Measurements from ENCODE around the gene FGF21.
A peak's percentile ranks its signal among the peaks of the same experiment; 100 is the strongest.

Gene FGF21

DNA sequence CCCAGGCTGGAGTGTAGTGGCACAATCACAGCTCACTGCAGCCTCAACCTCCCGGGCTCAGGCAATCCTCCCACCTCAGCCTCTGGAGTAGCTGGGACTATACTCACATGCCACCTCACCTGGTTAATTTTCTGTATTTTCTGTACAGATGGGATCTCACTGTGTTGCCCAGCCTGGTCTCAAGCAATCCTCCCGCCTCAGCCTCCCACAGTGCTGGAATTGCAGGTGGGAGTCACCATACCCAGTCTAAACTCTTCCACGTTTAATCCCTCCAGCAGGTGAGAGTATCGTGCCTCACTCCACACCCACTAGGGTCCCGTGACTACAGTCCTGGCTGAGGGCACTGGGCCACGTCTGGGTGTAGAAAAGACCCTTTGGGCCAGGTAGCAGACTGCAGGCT is 39.0 kb downstream of the FGF21 start:
- no peak for DNase-seq

DNA sequence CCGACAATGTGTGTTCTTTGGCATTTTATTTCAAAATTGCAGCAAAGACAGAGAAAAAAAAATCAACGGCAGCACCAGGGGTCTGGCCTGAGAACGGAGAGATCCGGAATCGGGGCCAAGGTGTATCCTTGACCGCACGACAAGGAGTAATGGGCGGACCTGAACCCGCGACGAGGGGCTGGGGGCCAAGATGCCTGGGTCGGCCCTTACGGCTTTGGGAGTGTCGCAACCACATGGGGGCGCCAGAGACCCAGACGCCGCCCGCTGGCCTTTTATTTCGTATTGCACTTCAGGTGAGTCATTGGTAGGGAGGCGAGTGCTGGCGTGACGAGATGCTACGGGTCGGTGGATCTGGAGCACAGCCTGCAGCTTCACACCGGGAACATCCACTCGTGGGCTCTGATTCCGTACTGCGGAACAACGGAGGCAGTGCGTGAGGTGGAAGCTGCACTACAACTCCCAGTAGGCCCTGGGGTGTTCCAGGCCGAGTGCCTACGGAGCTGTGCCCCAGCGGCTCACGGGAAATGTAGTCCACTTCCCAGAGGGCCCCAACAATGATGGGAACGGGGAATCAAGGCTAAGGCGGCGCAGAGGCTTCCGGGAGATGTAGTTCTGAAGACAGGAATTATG is 39.8 kb downstream of the FGF21 start:
- DNase-seq, result peak; percentile 62

DNA sequence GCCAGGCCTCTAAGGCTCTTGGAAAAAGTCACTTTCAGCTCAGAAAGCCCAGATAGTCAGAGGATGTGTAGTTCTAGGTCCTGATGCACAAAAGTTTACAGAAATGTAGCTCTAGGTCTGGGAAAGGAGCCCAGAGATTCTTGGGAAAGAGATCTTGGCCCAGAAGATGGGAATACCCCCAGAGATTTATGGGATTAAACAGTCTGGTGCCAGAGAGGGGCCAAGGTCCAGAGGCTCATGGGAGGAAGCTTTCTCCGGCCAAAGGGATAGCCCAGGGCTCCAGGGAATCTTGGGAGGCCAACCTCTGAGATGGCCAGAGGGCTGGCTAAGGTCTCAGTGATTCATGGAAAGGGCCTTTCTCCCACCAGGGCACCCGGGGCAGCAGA is 40.4 kb downstream of the FGF21 start:
- no peak for DNase-seq

DNA sequence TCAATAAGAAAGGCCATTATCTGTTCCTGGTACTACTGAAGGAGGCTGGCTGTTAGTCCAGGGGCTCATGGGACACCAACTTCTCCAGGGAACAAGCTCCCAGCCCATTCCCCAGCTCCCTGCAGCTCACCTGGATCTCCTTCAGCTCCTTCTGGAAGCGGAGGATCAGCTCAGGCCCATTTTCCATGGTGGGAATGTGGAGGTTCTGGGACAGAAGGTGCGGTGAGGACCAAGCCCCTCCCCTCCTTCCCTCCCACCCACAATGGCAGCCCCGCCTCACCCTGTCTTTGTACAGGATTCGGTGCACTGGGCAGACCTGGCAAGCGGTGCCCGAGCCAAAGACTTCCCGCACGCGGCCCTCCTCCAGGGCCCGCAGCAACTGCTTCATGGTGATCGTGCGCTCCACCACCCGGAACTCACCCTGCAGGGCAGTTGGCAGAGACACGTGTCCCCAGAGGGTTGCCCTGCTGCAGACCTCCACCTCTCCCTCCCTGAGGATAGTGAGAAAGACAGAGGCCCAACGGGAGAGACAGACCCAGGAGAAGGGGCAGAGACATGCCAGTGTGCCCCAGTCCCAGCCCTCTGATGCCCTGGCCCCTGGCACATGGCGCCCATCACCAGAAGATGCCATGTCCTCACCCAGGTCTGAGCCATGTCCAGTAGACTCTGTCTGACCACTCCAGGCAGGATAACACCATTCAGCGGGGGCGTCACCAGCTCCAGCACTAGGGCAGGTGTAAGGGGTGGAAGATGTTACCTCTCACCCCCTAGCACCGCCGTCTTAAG is 41.2 kb downstream of the FGF21 start:
- no peak for DNase-seq

DNA sequence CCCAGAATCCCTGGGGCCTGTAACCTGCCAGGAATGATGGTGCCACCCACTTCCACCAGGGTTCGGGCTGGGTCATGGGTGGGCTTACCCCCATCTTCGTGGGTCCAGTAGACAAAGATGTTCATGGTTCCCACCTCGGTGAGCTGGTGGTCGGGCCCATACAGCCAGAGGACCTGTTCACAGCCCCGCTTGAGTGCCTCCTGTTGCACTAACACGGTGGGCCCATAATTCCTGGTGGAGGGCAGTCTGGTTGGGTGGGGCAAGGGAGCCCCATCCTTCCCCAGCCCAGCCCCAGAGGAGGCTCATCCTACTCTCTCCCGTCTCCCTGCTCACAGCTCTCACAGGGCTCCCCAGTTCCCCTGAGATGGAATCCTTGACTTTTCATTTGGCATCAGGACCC is 41.8 kb downstream of the FGF21 start:
- DNase-seq, result no peak

DNA sequence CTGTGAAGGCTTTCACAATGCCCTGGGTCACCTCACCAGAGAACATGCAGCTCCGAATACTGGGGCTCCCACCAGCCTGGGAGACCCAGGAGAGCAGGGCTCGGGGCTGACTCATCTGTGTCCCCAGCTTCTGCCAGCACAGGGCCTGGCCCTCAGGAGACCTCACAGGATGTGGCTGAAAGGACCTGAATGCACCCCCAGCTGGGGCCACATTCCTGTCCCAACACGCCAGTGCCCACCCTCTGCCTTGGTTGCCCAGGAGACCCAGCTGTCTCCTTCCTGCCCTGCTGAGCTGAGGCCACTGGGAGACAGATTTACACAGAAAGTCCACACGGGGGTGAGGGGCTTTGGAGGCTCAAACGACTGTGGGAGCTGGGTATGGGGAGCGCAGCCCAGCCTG is 43.6 kb downstream of the FGF21 start:
- no peak for DNase-seq

DNA sequence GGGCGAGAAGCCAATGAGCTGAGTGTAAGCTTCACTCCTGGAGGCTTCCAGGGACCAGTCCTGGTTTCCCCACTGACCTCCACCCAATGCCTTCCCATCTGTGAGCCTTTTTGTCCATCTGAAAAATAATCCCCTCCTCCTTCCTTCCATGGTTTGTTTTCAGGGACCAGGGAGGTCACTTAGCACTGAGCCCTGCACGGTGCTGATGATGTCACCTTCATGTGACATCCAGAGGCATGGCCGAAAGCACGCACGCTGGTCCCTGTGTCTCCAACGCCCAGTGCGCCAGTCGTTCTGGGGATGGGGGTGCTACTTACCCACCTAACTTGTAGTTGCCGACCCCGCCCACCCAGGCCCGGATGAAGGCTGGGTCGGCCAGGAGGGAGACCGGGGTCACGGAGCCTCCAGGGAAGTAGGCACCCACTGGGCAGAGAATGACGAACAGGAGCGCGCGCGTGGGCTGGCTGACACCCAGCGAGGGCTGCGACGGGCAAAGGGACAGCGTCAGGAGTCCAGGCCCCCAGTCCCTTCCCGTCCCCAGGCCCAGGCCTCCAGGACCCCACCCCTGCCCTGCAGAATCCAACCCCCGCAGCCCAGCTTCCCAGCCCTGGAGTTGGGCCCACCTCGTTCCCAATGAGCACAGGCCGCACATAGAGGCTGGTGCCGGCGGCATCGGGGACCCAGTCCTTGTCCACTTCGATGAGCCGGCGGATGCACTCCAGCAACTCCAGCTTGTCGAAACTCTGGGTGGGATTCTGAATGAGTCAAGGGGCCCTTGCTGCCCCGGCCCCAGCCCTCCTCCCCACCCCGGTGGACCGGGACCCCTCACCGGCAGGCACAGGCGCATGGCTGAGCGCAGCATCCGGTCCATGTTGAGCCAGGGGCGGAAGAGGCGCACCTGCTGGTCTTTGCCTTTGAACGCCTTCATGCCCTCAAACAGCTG is 44.3 kb downstream of the FGF21 start:
- no peak for DNase-seq

DNA sequence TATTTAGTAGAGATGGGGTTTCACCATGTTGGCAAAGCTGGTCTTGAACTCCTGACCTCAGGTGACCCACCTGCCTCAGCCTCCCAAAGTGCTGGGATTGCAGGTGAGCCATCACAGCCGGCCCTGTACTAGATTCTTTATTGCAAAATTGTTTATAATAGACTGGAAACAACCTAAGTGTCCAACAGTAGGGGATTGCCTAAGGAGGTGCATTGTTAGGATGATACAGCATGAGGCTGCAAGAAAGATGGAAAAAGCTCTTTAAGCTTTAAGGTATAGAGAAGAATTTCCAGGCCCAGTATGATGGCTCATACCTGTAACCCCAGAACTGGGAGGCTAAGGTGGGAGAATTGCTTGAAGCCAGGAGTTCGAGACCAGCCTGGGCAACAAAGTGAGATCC is 47.3 kb downstream of the FGF21 start:
- no peak for DNase-seq

DNA sequence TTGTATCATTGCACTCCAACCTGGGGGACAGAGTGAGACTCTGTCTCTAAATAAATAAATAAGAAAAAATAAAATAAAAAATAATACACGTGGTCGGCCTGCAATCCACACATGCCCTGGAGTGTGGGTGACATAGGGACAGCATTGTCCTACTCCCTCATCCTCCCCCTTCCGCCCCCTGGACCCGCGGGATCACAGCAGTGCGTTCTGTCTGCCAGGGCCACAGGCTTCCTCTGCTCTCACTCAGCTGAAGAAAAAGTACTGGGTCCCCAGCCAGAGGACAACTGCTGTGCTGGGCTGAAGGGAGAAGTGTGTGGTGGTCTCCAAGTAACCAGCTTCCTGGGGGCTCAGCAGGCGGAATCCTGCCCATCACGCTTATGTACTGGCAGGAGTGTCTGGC is 49.2 kb downstream of the FGF21 start:
- no peak for DNase-seq

DNA sequence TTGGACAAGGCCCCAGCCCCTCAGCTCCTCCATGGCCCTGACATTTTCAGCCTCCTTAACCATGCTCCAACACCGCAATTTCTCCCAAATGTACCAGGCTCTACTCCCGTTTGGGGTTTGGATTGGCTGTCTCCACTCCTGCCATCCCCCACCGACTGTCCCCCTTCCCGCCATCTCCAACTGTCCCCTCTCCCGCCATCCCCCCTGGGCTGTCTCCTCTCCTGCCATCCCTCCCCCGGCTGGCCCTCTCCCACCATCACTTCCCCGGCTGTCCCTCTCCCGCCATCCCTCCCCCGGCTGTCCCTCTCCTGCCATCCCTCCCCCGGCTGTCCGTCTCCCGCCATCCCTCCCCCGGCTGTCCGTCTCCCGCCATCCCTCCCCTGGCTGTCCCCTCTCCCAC is 50.1 kb downstream of the FGF21 start:
- no peak for DNase-seq

DNA sequence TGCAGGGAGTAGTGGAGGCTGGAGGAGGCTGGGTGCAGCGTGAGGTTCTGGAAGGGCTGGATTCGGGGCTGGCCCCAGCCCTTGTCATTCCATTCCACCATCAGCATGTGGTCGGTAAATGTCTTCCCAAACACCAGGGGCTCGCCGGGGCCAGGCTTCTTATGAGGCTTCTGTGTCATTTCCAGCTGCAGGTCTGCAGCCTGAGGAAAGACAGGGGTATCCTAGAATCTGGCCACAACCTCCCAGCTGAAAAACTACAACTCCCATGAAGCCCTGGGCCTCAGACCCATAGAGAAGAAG is 51.1 kb downstream of the FGF21 start:
- DNase-seq, result no peak

DNA sequence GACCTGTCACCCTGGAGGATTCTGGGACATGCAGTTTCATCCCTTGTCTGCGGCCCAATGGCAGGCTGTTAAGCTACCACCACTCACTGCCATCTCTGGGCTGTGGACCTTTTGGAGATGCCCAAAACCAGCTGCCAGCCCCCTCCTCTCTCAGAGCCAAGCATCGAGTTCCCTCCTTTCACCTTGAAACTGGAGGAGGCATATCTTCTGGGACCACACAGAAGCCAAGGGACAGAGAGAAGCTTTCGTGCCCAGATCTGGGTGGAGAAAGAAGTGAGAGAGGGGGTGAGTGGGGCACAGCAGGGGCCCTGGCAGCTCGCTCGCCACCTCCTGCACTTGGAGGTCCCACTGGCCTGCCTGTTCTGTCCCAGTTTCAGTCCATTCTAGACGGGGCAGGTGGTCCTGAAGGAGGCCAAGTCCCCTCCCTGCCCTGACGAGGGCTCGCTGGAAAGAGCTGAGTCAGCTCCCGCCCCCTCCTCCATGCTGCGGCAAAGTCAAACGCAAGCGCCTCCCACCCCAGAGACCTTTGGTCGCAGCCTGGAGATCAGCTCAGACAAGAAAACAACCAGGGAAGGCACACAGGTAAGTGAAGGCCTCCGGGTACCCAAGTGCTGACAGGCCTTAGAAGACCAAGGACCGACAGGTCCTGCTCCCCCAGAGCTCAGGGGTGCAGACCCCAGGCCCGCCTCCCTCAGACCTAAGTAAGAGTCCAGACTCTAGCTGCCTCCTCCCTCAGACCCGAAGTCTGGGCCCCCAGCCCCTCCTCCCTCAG is 51.7 kb downstream of the FGF21 start:
- DNase-seq, result no peak

DNA sequence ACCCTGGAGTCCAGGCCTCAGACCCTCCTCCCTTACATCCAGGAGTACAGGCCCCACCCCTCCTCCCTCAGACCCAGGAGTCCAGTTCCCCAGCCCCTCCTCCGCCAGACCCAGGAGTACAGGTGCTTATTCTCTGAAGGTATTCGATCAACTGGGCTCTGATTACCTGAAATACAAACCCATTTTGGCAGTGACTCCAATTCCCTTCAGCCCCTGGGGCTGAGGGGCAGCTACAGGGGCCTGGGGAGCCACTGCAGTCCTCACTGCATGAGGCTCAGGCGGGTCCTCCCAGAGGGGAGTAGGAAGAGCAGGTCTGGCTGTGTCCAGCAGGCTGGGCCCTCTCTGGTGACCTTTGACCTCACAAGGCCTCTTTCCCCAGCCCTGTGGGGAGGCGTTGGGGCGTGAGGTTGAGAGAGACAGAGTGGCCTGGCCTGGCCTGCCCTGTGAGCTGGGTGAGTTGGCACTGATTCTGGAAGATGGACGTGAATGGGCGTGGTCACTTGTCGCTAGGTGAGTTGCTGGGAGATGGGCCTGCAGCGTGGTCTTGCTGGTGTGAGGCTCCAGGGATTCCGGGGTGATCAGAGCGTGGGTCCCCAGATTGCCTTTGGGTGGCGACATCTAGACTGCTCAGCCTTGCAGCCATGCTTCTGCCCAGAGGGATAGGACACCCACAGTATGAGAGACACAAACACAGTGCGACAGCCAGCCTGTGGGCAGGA is 52.4 kb downstream of the FGF21 start:
- DNase-seq, result no peak
